SU-DHL-6 (cell line): Measurements from ENCODE around the gene CXCL11.

Experiments
- CTCF ChIP-seq: fragments of 200-600 bp; sonication (generic); IDR thresholded peaks from one replicate; pipeline ENCODE4 v1.5.1; 2017; ENCODE audit warnings: antibody characterized with exemption, mild to moderate bottlenecking, low read length, moderate library complexity; ENCODE audit not compliant: insufficient read depth, poor library complexity, severe bottlenecking
- EZH2phosphoT487 ChIP-seq: fragments of 200-600 bp; sonication (generic), shearing (Covaris generic); conservative IDR thresholded peaks from 2 replicates; pipeline ENCODE4 v1.6.1; 2018; ENCODE audit warnings: mild to moderate bottlenecking, antibody characterized with exemption, low read length, moderate library complexity, mixed read lengths

- no peak for TF ChIP-seq CTCF
- no peak for TF ChIP-seq EZH2phosphoT487
These were observed 985 bp upstream of the CXCL11 start for GRCh38 chr4:76036855-76037254.
